SK-N-SH treated with all-trans-retinoic acid at 6 μM for 48 hours (cell line): ENCODE data around the gene DNAJC17.

Source experiments
- ATAC-seq: fragments of 200-7000 bp; cut with Tn5 transposase; 3 replicates; pipeline ENCODE4 v1.9.1; 2020; ENCODE audit warnings: mild to moderate bottlenecking, moderate library complexity
- BACH2 ChIP-seq: fragments of 250-450 bp; sonication (Bioruptor Pico); IDR thresholded peaks from 2 replicates; pipeline ENCODE4 v1.9.0; 2021; ENCODE audit warnings: mild to moderate bottlenecking, borderline replicate concordance
- CREB5 ChIP-seq: fragments of 250-450 bp; sonication (Bioruptor Pico); IDR thresholded peaks from 2 replicates; pipeline ENCODE4 v1.5.1; 2020; ENCODE audit warnings: low read depth, mild to moderate bottlenecking, moderate library complexity
- CSDC2 ChIP-seq: fragments of 250-450 bp; sonication (Bioruptor Pico); IDR thresholded peaks from 2 replicates; pipeline ENCODE4 v1.5.0; 2020; ENCODE audit warnings: mild to moderate bottlenecking, moderate library complexity
- CSRNP3 ChIP-seq: fragments of 250-450 bp; sonication (Bioruptor Pico); IDR thresholded peaks from 2 replicates; pipeline ENCODE4 v1.5.1; 2021; ENCODE audit warnings: mild to moderate bottlenecking, moderate library complexity
- ESRRG ChIP-seq: fragments of 250-450 bp; sonication (Bioruptor Pico); IDR thresholded peaks from 2 replicates; pipeline ENCODE4 v1.6.1; 2021; ENCODE audit warnings: mild to moderate bottlenecking
- GLIS3 ChIP-seq: fragments of 250-450 bp; sonication (Bioruptor Pico); IDR thresholded peaks from 2 replicates; pipeline ENCODE4 v1.5.0; 2020; ENCODE audit warnings: mild to moderate bottlenecking, moderate library complexity
- ISL1 ChIP-seq: fragments of 250-450 bp; sonication (Bioruptor Pico); IDR thresholded peaks from 2 replicates; pipeline ENCODE4 v2.1.2; 2022; ENCODE audit warnings: mild to moderate bottlenecking, moderate library complexity
- OSR1 ChIP-seq: fragments of 250-450 bp; sonication (Bioruptor Pico); IDR thresholded peaks from 2 replicates; pipeline ENCODE4 v1.8.0; 2022; ENCODE audit warnings: moderate library complexity, mild to moderate bottlenecking, inconsistent platforms
- PATZ1 ChIP-seq: fragments of 250-450 bp; sonication (Bioruptor Pico); IDR thresholded peaks from 2 replicates; pipeline ENCODE4 v1.8.0; 2020; ENCODE audit warnings: mild to moderate bottlenecking, moderate library complexity, borderline replicate concordance
- POU6F1 ChIP-seq: fragments of 250-450 bp; sonication (Bioruptor Pico); IDR thresholded peaks from 2 replicates; pipeline ENCODE4 v1.8.0; 2021; ENCODE audit warnings: low read depth, mild to moderate bottlenecking, moderate library complexity, borderline replicate concordance
- PPARA ChIP-seq: fragments of 250-450 bp; sonication (Bioruptor Pico); IDR thresholded peaks from 2 replicates; pipeline ENCODE4 v1.5.0; 2020; ENCODE audit warnings: mild to moderate bottlenecking, borderline replicate concordance
- RARB ChIP-seq: fragments of 250-450 bp; sonication (Bioruptor Pico); IDR thresholded peaks from 2 replicates; pipeline ENCODE4 v1.8.0; 2021; ENCODE audit warnings: mild to moderate bottlenecking, moderate library complexity
- SNAI2 ChIP-seq: fragments of 250-450 bp; sonication (Bioruptor Pico); IDR thresholded peaks from 2 replicates; pipeline ENCODE4 v1.5.0; 2020; ENCODE audit warnings: mild to moderate bottlenecking, moderate library complexity
- TCF4 ChIP-seq: fragments of 250-450 bp; sonication (Bioruptor Pico); IDR thresholded peaks from 2 replicates; pipeline ENCODE4 v1.8.0; 2021; ENCODE audit warnings: mild to moderate bottlenecking, moderate library complexity, borderline replicate concordance
- TOX ChIP-seq: fragments of 250-450 bp; sonication (Bioruptor Pico); IDR thresholded peaks from 2 replicates; pipeline ENCODE4 v1.8.0; 2021; ENCODE audit warnings: mild to moderate bottlenecking, moderate library complexity, borderline replicate concordance
- TSHZ2 ChIP-seq: fragments of 250-450 bp; sonication (Bioruptor Pico); IDR thresholded peaks from 2 replicates; pipeline ENCODE4 v1.5.0; 2020; ENCODE audit warnings: mild to moderate bottlenecking, moderate library complexity
- ZC3H10 ChIP-seq: fragments of 250-450 bp; sonication (Bioruptor Pico); IDR thresholded peaks from 2 replicates; pipeline ENCODE4 v1.5.1; 2021; ENCODE audit warnings: mild to moderate bottlenecking, moderate library complexity
- ZFP3 ChIP-seq: fragments of 250-450 bp; sonication (Bioruptor Pico); IDR thresholded peaks from 2 replicates; pipeline ENCODE4 v1.5.0; 2020; ENCODE audit warnings: mild to moderate bottlenecking, moderate library complexity
- ZFP30 ChIP-seq: fragments of 450-650 bp; formaldehyde crosslinking; IDR thresholded peaks from 2 replicates; pipeline ENCODE4 v1.5.0; 2022; ENCODE audit warnings: mild to moderate bottlenecking, moderate library complexity
- ZNF565 ChIP-seq: fragments of 450-650 bp; formaldehyde crosslinking; conservative IDR thresholded peaks from 2 replicates; pipeline ENCODE4 v1.5.0; 2020; ENCODE audit warnings: low read depth, mild to moderate bottlenecking, moderate library complexity
- ZNF70 ChIP-seq: fragments of 450-650 bp; formaldehyde crosslinking; IDR thresholded peaks from 2 replicates; pipeline ENCODE4 v1.5.0; 2020; ENCODE audit warnings: mild to moderate bottlenecking, moderate library complexity
- ZNF8 ChIP-seq: fragments of 450-650 bp; formaldehyde crosslinking; IDR thresholded peaks from 2 replicates; pipeline ENCODE4 v1.5.0; 2020; ENCODE audit warnings: mild to moderate bottlenecking, moderate library complexity

DNAJC17 gene

GRCh38 chr15:40772014-40772413, 35.3 kb downstream of the DNAJC17 start:
- no peak for ATAC-seq
- TF ChIP-seq TOX (no peak), ZNF8 (CRISPR knock-in tag) (no peak), GLIS3 (no peak), ESRRG (CRISPR knock-in tag) (no peak), ISL1 (no peak), PPARA (CRISPR knock-in tag) (no peak), CSDC2 (CRISPR knock-in tag) (no peak), CSRNP3 (CRISPR knock-in tag) (no peak), ZFP30 (CRISPR knock-in tag) (no peak), ZNF565 (CRISPR knock-in tag) (no peak), ZNF70 (CRISPR knock-in tag) (no peak), POU6F1 (CRISPR knock-in tag) (no peak), PATZ1 (CRISPR knock-in tag) (no peak), TCF4 (CRISPR knock-in tag) (no peak), ZFP3 (CRISPR knock-in tag) (no peak), OSR1 (CRISPR knock-in tag) (no peak), BACH2 (CRISPR knock-in tag) (no peak), TSHZ2 (CRISPR knock-in tag) (no peak)
- TF ChIP-seq, all 23 proteins: peak for 0

GRCh38 chr15:40771242-40771641, 36.0 kb downstream of the DNAJC17 start:
- TF ChIP-seq ZNF8 (CRISPR knock-in tag) (no peak), TCF4 (CRISPR knock-in tag) (no peak), PPARA (CRISPR knock-in tag) (no peak), ZC3H10 (CRISPR knock-in tag) (no peak), ZFP3 (CRISPR knock-in tag) (no peak), ZNF565 (CRISPR knock-in tag) (no peak), CSRNP3 (CRISPR knock-in tag) (no peak), POU6F1 (CRISPR knock-in tag) (no peak), CREB5 (CRISPR knock-in tag) (no peak), ESRRG (CRISPR knock-in tag) (no peak), TOX (no peak), GLIS3 (no peak), SNAI2 (CRISPR knock-in tag) (no peak), RARB (CRISPR knock-in tag) (no peak), ZNF70 (CRISPR knock-in tag) (no peak)
- ATAC-seq: no peak
